B cell (primary cell): ENCODE data around the gene LMTK3. TPM values are rescaled to one million over a fixed set of nuclear protein-coding genes. Genes with fewer than 3 reads are reported as not detected.
"Not testable (repeated sequence)": the region's sequence is repeated elsewhere in the genome, so short reads cannot be mapped to it uniquely, and the experiment has no call there.

Experiments used
- ATAC-seq: fragments of 200-7000 bp; cut with Tn5 transposase; one replicate; pipeline ENCODE4 v1.10.0; 2021; ENCODE audit warnings: low read depth, mild to moderate bottlenecking, moderate number of reproducible peaks, moderate library complexity
- CTCF ChIA-PET: fragments of 350-600 bp; sonication (Branson Sonifier 250); formaldehyde crosslinking; loops from one replicate; lab custom pipeline; 2021; ENCODE audit warnings: antibody characterized with exemption, inconsistent platforms; lab: Charles Lee
- POLR2A ChIA-PET: fragments of 350-600 bp; sonication (Branson Sonifier 250); formaldehyde crosslinking; loops from one replicate; lab custom pipeline; 2021; ENCODE audit warnings: antibody characterized with exemption; lab: Charles Lee
- DNase-seq: peaks from one replicate; pipeline ENCODE4 v3.0.0; 2013
- H2AFZ ChIP-seq: 2 replicates; pipeline ENCODE4 v1.6.1; 2012; ENCODE audit warnings: mild to moderate bottlenecking, low read depth, low read length; ENCODE audit not compliant: insufficient read depth, poor library complexity, severe bottlenecking
- H3K27ac ChIP-seq, 2 donors: 1 replicate in 1 of 2; 2 replicates in 1 of 2; pipeline ENCODE4 v1.5.1; 2012 to 2013; ENCODE audit warnings: low read length in 2 of 2, mild to moderate bottlenecking in 2 of 2, moderate library complexity in 1 of 2
- H3K27me3 ChIP-seq, 4 experiments: fragments of 200-600 bp in 1 of 4; sonication (generic) in 1 of 4; replicated peaks in 1 of 4; 1 replicate in 2 of 4; 2 replicates in 2 of 4; pipeline versions ENCODE4 v1.6.1 to v1.7.0; 2013 to 2016; ENCODE audit warnings: low read length in 3 of 4, mild to moderate bottlenecking in 2 of 4, mixed read lengths in 1 of 4, moderate library complexity in 1 of 4; ENCODE audit not compliant: insufficient read depth in 4 of 4, control insufficient read depth in 3 of 4; ENCODE audit errors: control extremely low read depth in 1 of 4
- H3K36me3 ChIP-seq, 2 experiments: replicated peaks in 1 of 2; 1 replicate in 1 of 2; 2 replicates in 1 of 2; pipeline versions ENCODE4 v1.6.1 to v1.7.1; 2013; ENCODE audit warnings: low read length in 1 of 2; ENCODE audit not compliant: insufficient read depth in 2 of 2, control insufficient read depth in 1 of 2; ENCODE audit errors: control extremely low read depth in 1 of 2, extremely low read depth in 1 of 2
- H3K4me1 ChIP-seq, 2 donors: fragments of 200-600 bp in 1 of 2; sonication (generic) in 1 of 2; 1 replicate in 1 of 2; 2 replicates in 1 of 2; pipeline versions ENCODE4 v1.5.1 to v1.6.1; 2013 to 2017; ENCODE audit warnings: low read length in 2 of 2; ENCODE audit not compliant: control insufficient read depth in 2 of 2, insufficient read depth in 2 of 2
- H3K4me2 ChIP-seq: replicated peaks from 2 replicates; pipeline ENCODE3; 2012; ENCODE audit warnings: mild to moderate bottlenecking, low read depth, low read length; ENCODE audit not compliant: poor library complexity, severe bottlenecking
- H3K4me3 ChIP-seq, 5 experiments: fragments of 200-600 bp in 1 of 5; sonication (generic) in 1 of 5; 1 replicate in 3 of 5; 2 replicates in 2 of 5; pipeline versions ENCODE4 v1.5.1 to v1.7.0; 2011 to 2016; ENCODE audit warnings: low read length in 4 of 5, mild to moderate bottlenecking in 4 of 5, low read depth in 2 of 5, control low read depth in 1 of 5, moderate library complexity in 1 of 5; ENCODE audit not compliant: insufficient read depth in 1 of 5; ENCODE audit errors: control extremely low read depth in 1 of 5, extremely low read depth in 1 of 5
- H3K79me2 ChIP-seq: fragments of 200-600 bp; sonication (generic); one replicate; pipeline ENCODE4 v1.6.0; 2016; ENCODE audit warnings: low read length; ENCODE audit not compliant: control insufficient read depth, insufficient read depth
- H3K9ac ChIP-seq: fragments of 200-600 bp; sonication (generic); 2 replicates; pipeline ENCODE4 v1.6.1; 2017; ENCODE audit warnings: mild to moderate bottlenecking, low read length, moderate library complexity
- H3K9me3 ChIP-seq, 3 donors: one replicate each; pipeline versions ENCODE4 v1.6.1 to v1.7.1; 2013; ENCODE audit warnings: low read length in 2 of 3; ENCODE audit not compliant: control insufficient read depth in 2 of 3, insufficient read depth in 1 of 3; ENCODE audit errors: control extremely low read depth in 1 of 3
- H4K20me1 ChIP-seq: 2 replicates; pipeline ENCODE4 v1.6.0; 2012; ENCODE audit warnings: mild to moderate bottlenecking, low read length; ENCODE audit not compliant: insufficient read depth, control insufficient read depth, poor library complexity, severe bottlenecking
- H3K27ac Mint-ChIP-seq: one replicate; pipeline ENCODE4 v1.8.0; 2021; ENCODE audit warnings: mixed read lengths
- H3K27me3 Mint-ChIP-seq: one replicate; pipeline ENCODE4 v1.8.0; 2021; ENCODE audit warnings: mixed read lengths
- H3K4me1 Mint-ChIP-seq: one replicate; pipeline ENCODE4 v1.8.0; 2021; ENCODE audit warnings: mixed read lengths
- H3K4me3 Mint-ChIP-seq: one replicate; pipeline ENCODE4 v1.8.0; 2021; ENCODE audit warnings: mixed read lengths
- H3K9me3 Mint-ChIP-seq: one replicate; pipeline ENCODE4 v1.8.0; 2022; ENCODE audit warnings: mixed read lengths; ENCODE audit not compliant: insufficient read depth
- CTCF ChIP-seq: fragments of 200-600 bp; IDR thresholded peaks from one replicate; pipeline ENCODE4 v1.8.0; 2022; ENCODE audit warnings: antibody characterized with exemption, mild to moderate bottlenecking
- EZH2 ChIP-seq: IDR thresholded peaks from 2 replicates; pipeline ENCODE4 v1.6.1; 2012; ENCODE audit warnings: borderline replicate concordance, low read depth, mild to moderate bottlenecking, moderate library complexity, low read length; ENCODE audit not compliant: insufficient read depth, poor library complexity, severe bottlenecking
- WGBS: methylation state at CpG from one replicate; pipeline ENCODE4 v1.1.5; 2013; ENCODE audit warnings: missing lambda C conversion rate; ENCODE audit not compliant: insufficient coverage; 5-methylcytosine and 5-hydroxymethylcytosine counted together
- intact Hi-C: fragments of 100-400 bp; cut with micrococcal nuclease; formaldehyde crosslinking; loops from one replicate; pipeline ENCODE4 v1.10.0; 2022
- polyA plus RNA-seq: library from polyadenylated mRNA; depleted of rRNA; stranded (reverse); fragments of >200 nt; gene quantifications from 2 replicates; pipeline ENCODE4 v1.2.3, GENCODE V29; 2012
- total RNA-seq, 2 donors: library from RNA; stranded (reverse); fragments of 120-200 nt in 1 of 2; gene quantifications; 1 replicate in 1 of 2; 2 replicates in 1 of 2; pipeline versions ENCODE4 v1.2.3 to v1.2.4, GENCODE V29; 2013 to 2022

LMTK3 gene
- total and polyA plus RNA-seq, 2 donors (not counting 1 experiment from before 2014, with no cell fraction given) = 0.19 to 1.6 TPM

GRCh38 chr19:48539503-48540096 lies 28.0 kb upstream of the LMTK3 start:
- Histone ChIP-seq H3K4me1 (no peaks in the 10 kb centered on the region), H3K27ac (no peak overlapping the region), H3K4me3 (no peak overlapping the region), H2AFZ (no peak overlapping the region), H3K9ac (no peak overlapping the region), H3K79me2 (no peaks in the 10 kb centered on the region), H3K36me3 (no peaks in the 10 kb centered on the region), H3K4me2 (no peak overlapping the region), H3K9me3 (no peaks in the 10 kb centered on the region), H4K20me1 (no peaks in the 10 kb centered on the region), H3K27me3 (no peaks in the 10 kb centered on the region)
- H3K4me3 Mint-ChIP-seq = no peak overlapping the region
- DNase-seq = no peak
- no peaks in the 10 kb centered on the region for H3K4me1 Mint-ChIP-seq
- no peak for TF ChIP-seq CTCF
- TF ChIP-seq EZH2 = no peak
- POLR2A ChIA-PET = no interaction called here
- peaks cover 4% of the 10 kb centered on the region for H3K27me3 Mint-ChIP-seq
- 85% methylated on average over 14 of the region's 17 CpGs for WGBS
- H3K27ac Mint-ChIP-seq = no peak overlapping the region
- no peaks in the 10 kb centered on the region for H3K9me3 Mint-ChIP-seq
- intact Hi-C loops = no loop called here
- CTCF ChIA-PET = interaction anchor here (0.6 kb wide), 1 partner anchor 297 kb away, joined by 3 read pairs; the partner anchor contains the start of gene HSD17B14
- ATAC-seq = no peak

- H3K4me1 Mint-ChIP-seq, H3K27ac ChIP-seq, H3K27ac Mint-ChIP-seq, POLR2A ChIA-PET, H3K27me3 ChIP-seq, H3K9me3 ChIP-seq, H3K4me1 ChIP-seq, H3K36me3 ChIP-seq, H2AFZ ChIP-seq, H3K9ac ChIP-seq, H3K27me3 Mint-ChIP-seq, H3K9me3 Mint-ChIP-seq, DNase-seq, H3K4me2 ChIP-seq, H3K4me3 ChIP-seq, ATAC-seq, H3K4me3 Mint-ChIP-seq, H4K20me1 ChIP-seq, H3K79me2 ChIP-seq, intact Hi-C loops: not testable (repeated sequence)
- 100% methylated on average over 3 of the region's 8 CpGs for WGBS
- CTCF ChIA-PET = interaction anchor here (0.6 kb wide), 1 partner anchor 28 kb away, joined by 3 read pairs; no protein-coding TSS in a partner anchor
Measured at GRCh38 chr19:48538057-48538456, 26.4 kb upstream of the LMTK3 start.
